H1 (cell line): ENCODE measurements around the gene ARL6IP4. TPM values are rescaled to one million over a fixed set of nuclear protein-coding genes. Genes with fewer than 3 reads are reported as not detected.

Experiments used
- CTCF ChIA-PET: fragments of 300-600 bp; sonication (Branson Sonifier 250); formaldehyde crosslinking; loops from one replicate; lab custom pipeline; 2021; ENCODE audit not compliant: partially characterized antibody; lab: Charles Lee
- POLR2A ChIA-PET: fragments of 300-600 bp; sonication (Branson Sonifier 250); formaldehyde crosslinking; loops from one replicate; lab custom pipeline; 2021; ENCODE audit warnings: inconsistent platforms; ENCODE audit not compliant: partially characterized antibody; lab: Charles Lee
- DNase-seq, 2 experiments: peaks; one replicate each; pipeline versions ENCODE4 v3.0.0 to v3.0.0-alpha.2; 2010 to 2022; ENCODE audit warnings: low spot score in 2 of 2, low read depth in 1 of 2, mixed read lengths in 1 of 2
- FAIRE-seq: peaks from 2 replicates; lab custom pipeline; 2011; peaks lifted over from hg19 to GRCh38; lab: Jason Lieb, UNC
- H2AFZ ChIP-seq: 2 replicates; pipeline ENCODE4 v1.8.1; 2012; ENCODE audit warnings: low read length, inconsistent platforms
- H2AK5ac ChIP-seq: 2 replicates; pipeline ENCODE4 v1.6.1; 2013; ENCODE audit warnings: low read depth, low read length
- H2BK120ac ChIP-seq: replicated peaks from 2 replicates; pipeline ENCODE3; 2013; ENCODE audit warnings: low read depth, low read length, inconsistent platforms
- H2BK12ac ChIP-seq: 2 replicates; pipeline ENCODE4 v1.6.1; 2013; ENCODE audit warnings: low read depth, low read length
- H2BK15ac ChIP-seq: 2 replicates; pipeline ENCODE4 v1.6.1; 2013; ENCODE audit warnings: low read length
- H2BK20ac ChIP-seq: 2 replicates; pipeline ENCODE4 v1.6.1; 2013; ENCODE audit warnings: low read length
- H2BK5ac ChIP-seq: 2 replicates; pipeline ENCODE4 v1.6.1; 2013; ENCODE audit warnings: low read depth, low read length
- H3K14ac ChIP-seq: 2 replicates; pipeline ENCODE4 v1.6.1; 2013; ENCODE audit warnings: inconsistent platforms; ENCODE audit not compliant: insufficient read length
- H3K18ac ChIP-seq: 2 replicates; pipeline ENCODE4 v1.6.1; 2013; ENCODE audit warnings: low read length; ENCODE audit errors: extremely low read depth
- H3K23ac ChIP-seq: 2 replicates; pipeline ENCODE4 v1.6.1; 2013; ENCODE audit warnings: inconsistent platforms; ENCODE audit not compliant: insufficient read length
- H3K23me2 ChIP-seq: 2 replicates; pipeline ENCODE4 v1.6.1; 2013; ENCODE audit warnings: low read depth, low read length
- H3K27ac ChIP-seq: 2 replicates; pipeline ENCODE4 v1.6.1; 2011; ENCODE audit warnings: low read depth, low read length, inconsistent platforms
- H3K27me3 ChIP-seq, 4 experiments: replicated peaks in 1 of 4; 1 replicate in 1 of 4; 2 replicates in 3 of 4; pipeline versions ENCODE4 v1.6.1 to v1.8.1; 2011 to 2013; ENCODE audit warnings: low read length in 3 of 4, mild to moderate bottlenecking in 3 of 4, inconsistent platforms in 2 of 4, mixed read lengths in 2 of 4, moderate library complexity in 1 of 4; ENCODE audit not compliant: control insufficient read depth in 3 of 4, insufficient read depth in 3 of 4; ENCODE audit errors: extremely low read depth in 1 of 4
- H3K36me3 ChIP-seq, 4 experiments: 2 replicates each; pipeline versions ENCODE4 v1.6.1 to v1.8.1; 2011 to 2013; ENCODE audit warnings: mild to moderate bottlenecking in 4 of 4, low read length in 3 of 4, moderate library complexity in 2 of 4, control low read depth in 1 of 4, inconsistent platforms in 1 of 4; ENCODE audit not compliant: insufficient read depth in 4 of 4, control insufficient read depth in 2 of 4
- H3K4ac ChIP-seq: replicated peaks from 2 replicates; pipeline ENCODE3; 2013; ENCODE audit warnings: low read length, low read depth, mixed read lengths, inconsistent platforms; ENCODE audit not compliant: insufficient read length
- H3K4me1 ChIP-seq, 4 experiments: replicated peaks in 1 of 4; 1 replicate in 1 of 4; 2 replicates in 3 of 4; pipeline versions ENCODE4 v1.6.1 to v1.8.1; 2011 to 2013; ENCODE audit warnings: low read length in 3 of 4, inconsistent platforms in 2 of 4, mixed read lengths in 1 of 4; ENCODE audit not compliant: insufficient read depth in 4 of 4, control insufficient read depth in 3 of 4
- H3K4me2 ChIP-seq, 2 experiments: 2 replicates each; pipeline versions ENCODE4 v1.6.1 to v1.8.1; 2011 to 2013; ENCODE audit warnings: low read depth in 2 of 2, low read length in 2 of 2, control low read depth in 1 of 2, inconsistent platforms in 1 of 2, mild to moderate bottlenecking in 1 of 2; ENCODE audit not compliant: insufficient read depth in 1 of 2
- H3K4me3 ChIP-seq, 4 experiments: fragments of 200-600, 300-600 bp in 1 of 4; sonication (generic), shearing (Covaris generic), sonication (Bioruptor Twin) in 1 of 4; 2 replicates each; pipeline versions ENCODE4 v1.5.1 to v1.8.1; 2011 to 2016; ENCODE audit warnings: low read length in 4 of 4, low read depth in 3 of 4, control low read depth in 2 of 4, inconsistent platforms in 2 of 4, mild to moderate bottlenecking in 2 of 4, mixed read lengths in 1 of 4, moderate library complexity in 1 of 4; ENCODE audit not compliant: insufficient read depth in 2 of 4; ENCODE audit errors: extremely low read depth in 1 of 4
- H3K56ac ChIP-seq: replicated peaks from 2 replicates; pipeline ENCODE3; 2013; ENCODE audit warnings: low read depth, mild to moderate bottlenecking, mixed read lengths, low read length, inconsistent platforms; ENCODE audit not compliant: insufficient read length
- H3K79me1 ChIP-seq: 2 replicates; pipeline ENCODE4 v1.6.1; 2013; ENCODE audit warnings: low read depth, low read length, control low read depth
- H3K79me2 ChIP-seq, 2 experiments: 2 replicates each; pipeline versions ENCODE4 v1.6.1 to v1.8.1; 2012 to 2013; ENCODE audit warnings: low read length in 2 of 2, mild to moderate bottlenecking in 2 of 2, inconsistent platforms in 1 of 2; ENCODE audit not compliant: insufficient read depth in 2 of 2, control insufficient read depth in 1 of 2
- H3K9ac ChIP-seq, 4 experiments: replicated peaks in 1 of 4; 1 replicate in 1 of 4; 2 replicates in 3 of 4; pipeline versions ENCODE4 v1.6.1 to v1.8.1; 2011 to 2013; ENCODE audit warnings: low read depth in 3 of 4, low read length in 3 of 4, control low read depth in 2 of 4, mild to moderate bottlenecking in 2 of 4, moderate library complexity in 2 of 4, inconsistent platforms in 1 of 4; ENCODE audit errors: extremely low read depth in 1 of 4
- H3K9me3 ChIP-seq, 2 experiments: 2 replicates each; pipeline versions ENCODE4 v1.6.1 to v1.8.1; 2012 to 2013; ENCODE audit warnings: mild to moderate bottlenecking in 2 of 2, moderate library complexity in 2 of 2, control low read depth in 1 of 2, inconsistent platforms in 1 of 2, low read depth in 1 of 2, low read length in 1 of 2, mixed read lengths in 1 of 2; ENCODE audit not compliant: insufficient read depth in 2 of 2
- H4K20me1 ChIP-seq, 2 experiments: replicated peaks in 1 of 2; 2 replicates each; pipeline versions ENCODE3 to v1.8.1; 2011 to 2013; ENCODE audit warnings: inconsistent platforms in 2 of 2, low read length in 2 of 2, mild to moderate bottlenecking in 1 of 2; ENCODE audit not compliant: insufficient read depth in 2 of 2, control insufficient read depth in 1 of 2
- H4K5ac ChIP-seq: 2 replicates; pipeline ENCODE4 v1.6.1; 2013; ENCODE audit warnings: low read length, low read depth, mixed read lengths, inconsistent platforms; ENCODE audit not compliant: insufficient read length
- H4K8ac ChIP-seq: 2 replicates; pipeline ENCODE4 v1.8.0; 2013; ENCODE audit warnings: mild to moderate bottlenecking, moderate library complexity, low read length, inconsistent platforms; ENCODE audit not compliant: insufficient read depth; ENCODE audit errors: extremely low read depth
- H4K91ac ChIP-seq: replicated peaks from 2 replicates; pipeline ENCODE3; 2013; ENCODE audit warnings: low read length, mixed read lengths, inconsistent platforms; ENCODE audit not compliant: insufficient read length
- CBX5 ChIP-seq: fragments of 300-800, 300-1000 bp; sonication (generic); IDR thresholded peaks from 2 replicates; pipeline ENCODE4 v1.7.1; 2016; ENCODE audit warnings: antibody characterized with exemption, low read length, low read depth
- CREB1 ChIP-seq: IDR thresholded peaks from 2 replicates; pipeline ENCODE4 v1.6.1; 2012; ENCODE audit warnings: inconsistent platforms
- EZH2 ChIP-seq: fragments of 200-600 bp; sonication (generic); IDR thresholded peaks from 2 replicates; pipeline ENCODE4 v1.7.1; 2012; ENCODE audit warnings: low read depth, mild to moderate bottlenecking, moderate library complexity, low read length, inconsistent platforms; ENCODE audit not compliant: severe bottlenecking
- HDAC6 ChIP-seq: IDR thresholded peaks from one replicate; pipeline ENCODE4 v1.7.1; 2012; ENCODE audit warnings: low read depth, mild to moderate bottlenecking, inconsistent platforms, low read length, moderate library complexity
- KDM4A ChIP-seq: IDR thresholded peaks from one replicate; pipeline ENCODE4 v1.7.1; 2012; ENCODE audit warnings: low read depth, mild to moderate bottlenecking, moderate library complexity, low read length, inconsistent platforms; ENCODE audit not compliant: severe bottlenecking
- RAD21 ChIP-seq, 2 experiments: IDR thresholded peaks in 1 of 2; conservative IDR thresholded peaks in 1 of 2; 2 replicates each; pipeline ENCODE4 v1.6.1; 2011; ENCODE audit warnings: low read depth in 2 of 2, low read length in 2 of 2, improper control_type of control experiment in 1 of 2, inconsistent platforms in 1 of 2, mild to moderate bottlenecking in 1 of 2, moderate library complexity in 1 of 2
- RBBP5 ChIP-seq: IDR thresholded peaks from 2 replicates; pipeline ENCODE4 v1.7.1; 2012; ENCODE audit warnings: low read depth, mild to moderate bottlenecking, inconsistent platforms, low read length, moderate library complexity, borderline replicate concordance
- TAF1 ChIP-seq: IDR thresholded peaks from 2 replicates; pipeline ENCODE4 v1.6.1; 2011; ENCODE audit warnings: mild to moderate bottlenecking, low read depth, low read length
- TAF7 ChIP-seq: optimal IDR thresholded peaks from 2 replicates; pipeline ENCODE3; 2011; ENCODE audit warnings: low read depth, mild to moderate bottlenecking, inconsistent platforms, low read length, moderate library complexity, borderline replicate concordance
- WGBS, 2 experiments: shearing (Covaris generic) in 1 of 2; methylation state at CpG; one replicate each; pipeline versions ENCODE4 v1.1.6 to v1.1.7; 2013 to 2015; ENCODE audit warnings: low lambda C conversion rate in 2 of 2, mixed read lengths in 2 of 2, inconsistent platforms in 1 of 2, low coverage in 1 of 2, missing lambda C conversion rate in 1 of 2; ENCODE audit not compliant: insufficient replicate concordance in 2 of 2, insufficient coverage in 1 of 2, insufficient read length in 1 of 2; ENCODE audit errors: extremely low coverage in 1 of 2, missing lambda C conversion rate in 1 of 2; 5-methylcytosine and 5-hydroxymethylcytosine counted together
- polyA plus RNA-seq, 7 experiments: library from polyadenylated mRNA; depleted of rRNA in 3 of 7; stranded (reverse) in 5 of 7; unstranded in 2 of 7; fragments of >200 nt in 5 of 7; fragments of 200-250 nt in 2 of 7; gene quantifications; 1 replicate in 5 of 7; 2 replicates in 1 of 7; 4 replicates in 1 of 7; pipeline versions ENCODE4 v1.2.1 to v1.2.3, GENCODE V29; 2011 to 2013; ENCODE audit warnings: missing spikeins in 2 of 7, mixed read lengths in 2 of 7
- total RNA-seq: library from RNA; stranded (reverse); fragmentation: NEBNext Ultra II Directional; extraction: Animal tissue kit (Norgen Biotek cat#: 25700); gene quantifications from 2 replicates; pipeline ENCODE4 v1.2.1, GENCODE V29; 2021

The ARL6IP4 gene
- total and polyA plus RNA-seq, 2 of the 8 experiments (the other 6 are each of a cell fraction or from before 2014, with no cell fraction given), result 76.4 to 109 TPM

- WGBS, 2 experiments, result 90% methylated on average over 4 of the region's 5 CpGs; no CpG with 5 or more reads in 1 of the 2 experiments
- H3K4me2 ChIP-seq, result no peak overlapping the region
These were observed 22.1 kb upstream of the ARL6IP4 start for GRCh38 chr12:122958198-122958888.

More at GRCh38 chr12:122958198-122958888, 22.1 kb upstream of the ARL6IP4 start:
- H3K4me3 ChIP-seq, result no peak overlapping the region
- H3K56ac ChIP-seq, result no peak overlapping the region
- no peak overlapping the region for H3K4ac ChIP-seq
- H3K27me3 ChIP-seq, result no peaks in the 10 kb centered on the region
- H3K27ac ChIP-seq, result no peak overlapping the region
- FAIRE-seq, result no peak
- no peak for DNase-seq
- no peak overlapping the region for H3K14ac ChIP-seq
- no peaks in the 10 kb centered on the region for H3K4me1 ChIP-seq
- H2BK15ac ChIP-seq, result no peak overlapping the region
- no peak overlapping the region for H4K91ac ChIP-seq
- ChIA-PET CTCF (interaction anchor here (21.5 kb wide), 1 partner anchor 95 kb away, joined by 473 read pairs; no protein-coding TSS in a partner anchor), POLR2A (interaction anchor here (3.0 kb wide), 1 partner anchor 86 kb away, joined by 7 read pairs; no protein-coding TSS in a partner anchor)
- no peak overlapping the region for H2BK20ac ChIP-seq
- H3K23me2 ChIP-seq, result no peaks in the 10 kb centered on the region
- H2AK5ac ChIP-seq, result no peak overlapping the region
- TF ChIP-seq EZH2 (no peak), TAF7 (no peak), CBX5 (no peak), RAD21 (IDR thresholded peaks at IDR 0.05 in 1 of 2, conservative IDR thresholded peaks at IDR 0.05 in 1 of 2; ENCODE audit: low read depth in 2 of 2, low read length in 2 of 2) (no peak), KDM4A (no peak), RBBP5 (no peak), TAF1 (no peak), HDAC6 (no peak), CREB1 (no peak)
- TF ChIP-seq, all 59 proteins: peak for 0
- H3K9me3 ChIP-seq, result no peaks in the 10 kb centered on the region
- no peak overlapping the region for H4K8ac ChIP-seq
- H3K9ac ChIP-seq, result no peak overlapping the region
- no peaks in the 10 kb centered on the region for H3K79me1 ChIP-seq
- H3K23ac ChIP-seq, result no peak overlapping the region
- no peak overlapping the region for H2BK12ac ChIP-seq
- no peak overlapping the region for H2AFZ ChIP-seq
- H3K79me2 ChIP-seq, result no peaks in the 10 kb centered on the region
- peaks cover 0 to 10% of the 10 kb centered on the region in 2 experiments for H4K20me1 ChIP-seq
- H2BK5ac ChIP-seq, result no peak overlapping the region
- no peak overlapping the region for H2BK120ac ChIP-seq
- peaks cover 0 to 3% (median 0%) of the 10 kb centered on the region in 4 experiments; a peak in 1 of 8 replicates for H3K36me3 ChIP-seq
- H3K18ac ChIP-seq, result no peak overlapping the region
- H4K5ac ChIP-seq, result no peak overlapping the region
